ENCODE results near the gene TANC1.

DNA sequence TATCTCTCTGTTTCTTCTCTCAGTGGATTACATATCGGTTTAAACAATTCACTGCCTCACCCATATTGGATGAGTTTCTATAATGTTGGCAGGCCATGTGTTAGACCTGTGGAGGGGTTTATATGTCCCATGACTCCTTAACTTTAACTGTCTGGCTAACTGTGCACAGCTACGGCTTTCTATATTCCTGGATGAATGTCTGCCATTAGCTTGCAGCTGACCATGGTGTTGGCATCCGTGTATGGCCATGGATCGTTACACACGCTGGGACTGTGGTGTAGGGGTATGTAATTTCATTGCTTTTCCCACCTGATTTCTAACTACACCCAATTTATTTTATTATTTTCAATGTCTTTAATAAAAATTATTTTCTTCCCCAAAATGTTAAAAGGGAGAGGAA lies 3.3 kb upstream of the TANC1 start:
- TF ChIP-seq, protein P1, sequence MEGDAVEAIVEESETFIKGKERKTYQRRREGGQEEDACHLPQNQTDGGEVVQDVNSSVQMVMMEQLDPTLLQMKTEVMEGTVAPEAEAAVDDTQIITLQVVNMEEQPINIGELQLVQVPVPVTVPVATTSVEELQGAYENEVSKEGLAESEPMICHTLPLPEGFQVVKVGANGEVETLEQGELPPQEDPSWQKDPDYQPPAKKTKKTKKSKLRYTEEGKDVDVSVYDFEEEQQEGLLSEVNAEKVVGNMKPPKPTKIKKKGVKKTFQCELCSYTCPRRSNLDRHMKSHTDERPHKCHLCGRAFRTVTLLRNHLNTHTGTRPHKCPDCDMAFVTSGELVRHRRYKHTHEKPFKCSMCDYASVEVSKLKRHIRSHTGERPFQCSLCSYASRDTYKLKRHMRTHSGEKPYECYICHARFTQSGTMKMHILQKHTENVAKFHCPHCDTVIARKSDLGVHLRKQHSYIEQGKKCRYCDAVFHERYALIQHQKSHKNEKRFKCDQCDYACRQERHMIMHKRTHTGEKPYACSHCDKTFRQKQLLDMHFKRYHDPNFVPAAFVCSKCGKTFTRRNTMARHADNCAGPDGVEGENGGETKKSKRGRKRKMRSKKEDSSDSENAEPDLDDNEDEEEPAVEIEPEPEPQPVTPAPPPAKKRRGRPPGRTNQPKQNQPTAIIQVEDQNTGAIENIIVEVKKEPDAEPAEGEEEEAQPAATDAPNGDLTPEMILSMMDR (conservative IDR thresholded peaks at IDR 0.05; ENCODE audit: low read depth, low read length), result no peak
- no peak for TF ChIP-seq POLR2A (IDR thresholded peaks at IDR 0.05; ENCODE audit: low read depth, low read length)
- no peak for TF ChIP-seq RAD21 (IDR thresholded peaks at IDR 0.05; ENCODE audit: low read length)
- TF ChIP-seq, protein P2, sequence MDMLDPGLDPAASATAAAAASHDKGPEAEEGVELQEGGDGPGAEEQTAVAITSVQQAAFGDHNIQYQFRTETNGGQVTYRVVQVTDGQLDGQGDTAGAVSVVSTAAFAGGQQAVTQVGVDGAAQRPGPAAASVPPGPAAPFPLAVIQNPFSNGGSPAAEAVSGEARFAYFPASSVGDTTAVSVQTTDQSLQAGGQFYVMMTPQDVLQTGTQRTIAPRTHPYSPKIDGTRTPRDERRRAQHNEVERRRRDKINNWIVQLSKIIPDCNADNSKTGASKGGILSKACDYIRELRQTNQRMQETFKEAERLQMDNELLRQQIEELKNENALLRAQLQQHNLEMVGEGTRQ (IDR thresholded peaks at IDR 0.05; ENCODE audit: low read depth, low read length), result no peak
- TF ChIP-seq, protein P3, sequence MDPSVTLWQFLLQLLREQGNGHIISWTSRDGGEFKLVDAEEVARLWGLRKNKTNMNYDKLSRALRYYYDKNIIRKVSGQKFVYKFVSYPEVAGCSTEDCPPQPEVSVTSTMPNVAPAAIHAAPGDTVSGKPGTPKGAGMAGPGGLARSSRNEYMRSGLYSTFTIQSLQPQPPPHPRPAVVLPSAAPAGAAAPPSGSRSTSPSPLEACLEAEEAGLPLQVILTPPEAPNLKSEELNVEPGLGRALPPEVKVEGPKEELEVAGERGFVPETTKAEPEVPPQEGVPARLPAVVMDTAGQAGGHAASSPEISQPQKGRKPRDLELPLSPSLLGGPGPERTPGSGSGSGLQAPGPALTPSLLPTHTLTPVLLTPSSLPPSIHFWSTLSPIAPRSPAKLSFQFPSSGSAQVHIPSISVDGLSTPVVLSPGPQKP (IDR thresholded peaks at IDR 0.05; ENCODE audit: borderline replicate concordance, low read depth, low read length), result no peak
- TF ChIP-seq MAZ (IDR thresholded peaks at IDR 0.05; ENCODE audit: borderline replicate concordance, low read depth, low read length), result no peak
- no peak for TF ChIP-seq MXI1 (IDR thresholded peaks at IDR 0.05; ENCODE audit: borderline replicate concordance, low read depth, low read length)
- no peak for TF ChIP-seq BHLHE40 (IDR thresholded peaks at IDR 0.05; ENCODE audit: low read depth, low read length)
- no peak for TF ChIP-seq CEBPB (IDR thresholded peaks at IDR 0.05; ENCODE audit: low read depth, low read length)
- TF ChIP-seq FOS (IDR thresholded peaks at IDR 0.05; ENCODE audit: low read depth, low read length), result no peak
- TF ChIP-seq CHD1 (IDR thresholded peaks at IDR 0.05; ENCODE audit: low read depth, low read length), result no peak

All from IMR-90 (cell line).